ENCODE data around the gene TNS4. TPM values are rescaled to one million over a fixed set of nuclear protein-coding genes. Genes with fewer than 3 reads are reported as not detected.

TNS4 gene
- total and polyA plus RNA-seq, 5 experiments from 2014 or later: not detected

- H3K27ac Mint-ChIP-seq: no peak overlapping the region
- DNase-seq (no peak), ATAC-seq (no peak)
- peaks cover 0 to 18% (median 16%) of the 10 kb centered on the region in 3 donors for H3K36me3 Mint-ChIP-seq
- H3K9me3 Mint-ChIP-seq: peaks cover 0 to 29% (median 19%) of the 10 kb centered on the region in 9 donors
- peaks cover 2 to 27% (median 23%) of the 10 kb centered on the region in 4 donors for H3K4me1 Mint-ChIP-seq
- no peaks in the 10 kb centered on the region for H3K27me3 Mint-ChIP-seq
- no peak overlapping the region for H3K4me3 Mint-ChIP-seq
- POLR2A ChIA-PET: interaction anchor here (0.7 to 34.1 kb wide), 2 partner anchors 9 to 35 kb away, joined by 3 to 1289 read pairs; partner anchors contain the start of gene CCR7
Observed at GRCh38 chr17:40524243-40524965, 23.0 kb upstream of the TNS4 start.

GRCh38 chr17:40522961-40523310 is 21.5 kb upstream of the TNS4 start:
- peaks cover 0 to 18% (median 16%) of the 10 kb centered on the region in 3 donors for H3K36me3 Mint-ChIP-seq
- POLR2A ChIA-PET: interaction anchor here (1.0 to 1.5 kb wide), 3 partner anchors 9 to 38 kb away, joined by 3 to 4 read pairs (median 3); no protein-coding TSS in a partner anchor
- H3K4me1 Mint-ChIP-seq: peaks cover 10 to 27% (median 24%) of the 10 kb centered on the region in 4 donors
- peaks cover 0 to 29% (median 19%) of the 10 kb centered on the region in 9 donors for H3K9me3 Mint-ChIP-seq
- ATAC-seq (no peak), DNase-seq (no peak)
- H3K27ac Mint-ChIP-seq: no peak overlapping the region
- H3K27me3 Mint-ChIP-seq: no peaks in the 10 kb centered on the region
- H3K4me3 Mint-ChIP-seq: no peak overlapping the region

- POLR2A ChIA-PET: interaction anchor here (1.0 to 1.5 kb wide), 3 partner anchors 10 to 39 kb away, joined by 3 to 4 read pairs (median 3); no protein-coding TSS in a partner anchor
- Mint-ChIP-seq H3K9me3 (peaks cover 0 to 29% (median 19%) of the 10 kb centered on the region in 9 donors), H3K27ac (peak overlapping the region in 1 of 10 donors; percentile 65), H3K36me3 (peaks cover 0 to 18% (median 16%) of the 10 kb centered on the region in 3 donors), H3K4me1 (peaks cover 11 to 30% (median 28%) of the 10 kb centered on the region in 4 donors), H3K27me3 (peaks cover 0 to under 1% (median 0%) of the 10 kb centered on the region in 5 donors), H3K4me3 (no peak overlapping the region)
- ATAC-seq: no peak
- no peak for DNase-seq
Observed at GRCh38 chr17:40522250-40522960, 21.0 kb upstream of the TNS4 start.

- POLR2A ChIA-PET: interaction anchor here (1.0 kb wide), 1 partner anchor 11 kb away, joined by 3 read pairs; no protein-coding TSS in a partner anchor
- DNase-seq (no peak), ATAC-seq (no peak)
- no peak overlapping the region for H3K27ac Mint-ChIP-seq
- H3K9me3 Mint-ChIP-seq: peaks cover 0 to 23% (median 18%) of the 10 kb centered on the region in 9 donors
- H3K27me3 Mint-ChIP-seq: peaks cover 0 to 4% (median 0%) of the 10 kb centered on the region in 5 donors
- H3K4me3 Mint-ChIP-seq: no peak overlapping the region
- peaks cover 22 to 43% (median 42%) of the 10 kb centered on the region in 4 donors for H3K4me1 Mint-ChIP-seq
- H3K36me3 Mint-ChIP-seq: peaks cover 0 to 16% (median 16%) of the 10 kb centered on the region in 3 donors
Observed at GRCh38 chr17:40520991-40521453, 19.6 kb upstream of the TNS4 start.

- Mint-ChIP-seq H3K4me3 (peak overlapping the region in 1 of 10 donors; percentile 16), H3K9me3 (peaks cover 0 to 7% (median 3%) of the 10 kb centered on the region in 9 donors), H3K4me1 (peaks cover 39 to 61% (median 60%) of the 10 kb centered on the region in 4 donors), H3K27me3 (peaks cover 0 to 10% (median 5%) of the 10 kb centered on the region in 5 donors), H3K36me3 (peaks cover 0 to 4% (median 0%) of the 10 kb centered on the region in 3 donors), H3K27ac (peak overlapping the region in 2 of 10 donors; percentile 24 to 37)
- POLR2A ChIA-PET: interaction anchor here (1.0 to 3.4 kb wide), 5 partner anchors 20 to 93 kb away, joined by 3 to 21 read pairs (median 5); partner anchors contain the start of gene CCR7
- DNase-seq (no peak), ATAC-seq (no peak)
Observed at GRCh38 chr17:40519089-40519775, 17.8 kb upstream of the TNS4 start.

- peaks cover 43 to 68% (median 66%) of the 10 kb centered on the region in 4 donors for H3K4me1 Mint-ChIP-seq
Observed at GRCh38 chr17:40518401-40519088, 17.1 kb upstream of the TNS4 start.

GRCh38 chr17:40517981-40518380 is 16.6 kb upstream of the TNS4 start:
- Mint-ChIP-seq H3K36me3 (no peaks in the 10 kb centered on the region), H3K27ac (peak overlapping the region in 6 of 10 donors; percentile 5 to 44 (median 39)), H3K4me1 (peaks cover 43 to 68% (median 66%) of the 10 kb centered on the region in 4 donors), H3K4me3 (peak overlapping the region in 7 of 10 donors; percentile 4 to 62 (median 26)), H3K27me3 (peaks cover 0 to 15% (median 8%) of the 10 kb centered on the region in 5 donors), H3K9me3 (no peaks in the 10 kb centered on the region)
- POLR2A ChIA-PET: interaction anchor here (0.6 to 3.4 kb wide), 9 partner anchors 10 to 1102 kb away, joined by 3 to 21 read pairs (median 6); no protein-coding TSS in a partner anchor
- ATAC-seq: no peak
- DNase-seq: no peak

More at GRCh38 chr17:40518401-40519088, 17.1 kb upstream of the TNS4 start:
- no peak for DNase-seq
- Mint-ChIP-seq H3K27me3 (peaks cover 0 to 15% (median 8%) of the 10 kb centered on the region in 5 donors), H3K9me3 (peaks cover 0 to 4% (median 0%) of the 10 kb centered on the region in 9 donors), H3K36me3 (no peaks in the 10 kb centered on the region), H3K27ac (peak overlapping the region in 4 of 10 donors; percentile 31 to 44 (median 39)), H3K4me3 (peak overlapping the region in 6 of 10 donors; percentile 4 to 62 (median 38))
- POLR2A ChIA-PET: interaction anchor here (0.6 to 3.4 kb wide), 9 partner anchors 10 to 1103 kb away, joined by 3 to 21 read pairs (median 6); no protein-coding TSS in a partner anchor
- ATAC-seq: no peak

- DNase-seq (no peak), ATAC-seq (no peak)
- H3K27me3 Mint-ChIP-seq: peaks cover 0 to 15% (median 8%) of the 10 kb centered on the region in 5 donors
- H3K36me3 Mint-ChIP-seq: no peaks in the 10 kb centered on the region
- peaks cover 43 to 67% (median 61%) of the 10 kb centered on the region in 4 donors for H3K4me1 Mint-ChIP-seq
- peak overlapping the region; percentile 58 to 85 (median 76) for H3K4me3 Mint-ChIP-seq
- peak overlapping the region; percentile 32 to 95 (median 90) for H3K27ac Mint-ChIP-seq
- POLR2A ChIA-PET: interaction anchor here (0.5 to 3.4 kb wide), 13 partner anchors 11 to 893 kb away, joined by 3 to 21 read pairs (median 5); partner anchors contain the start of gene TOP2A
- no peaks in the 10 kb centered on the region for H3K9me3 Mint-ChIP-seq
Observed at GRCh38 chr17:40517286-40517662, 15.9 kb upstream of the TNS4 start.

GRCh38 chr17:40516581-40517285 is 15.3 kb upstream of the TNS4 start:
- Mint-ChIP-seq H3K4me3 (peak overlapping the region; percentile 58 to 85 (median 76)), H3K9me3 (no peaks in the 10 kb centered on the region), H3K36me3 (no peaks in the 10 kb centered on the region), H3K4me1 (peaks cover 43 to 65% (median 58%) of the 10 kb centered on the region in 4 donors), H3K27me3 (peaks cover 0 to 15% (median 8%) of the 10 kb centered on the region in 5 donors), H3K27ac (peak overlapping the region; percentile 32 to 95 (median 90))
- DNase-seq: peak in 9 of 10 donors; percentile 47 to 89 (median 78)
- peak; percentile 85 to 87 for ATAC-seq
- POLR2A ChIA-PET: interaction anchor here (0.6 to 3.4 kb wide), 10 partner anchors 11 to 99 kb away, joined by 3 to 21 read pairs (median 6); partner anchors contain the start of gene TOP2A

- Mint-ChIP-seq H3K36me3 (no peaks in the 10 kb centered on the region), H3K9me3 (no peaks in the 10 kb centered on the region), H3K27ac (peak overlapping the region in 7 of 10 donors; percentile 32 to 95 (median 93)), H3K4me1 (peaks cover 43 to 60% (median 53%) of the 10 kb centered on the region in 4 donors), H3K27me3 (peaks cover 0 to 15% (median 8%) of the 10 kb centered on the region in 5 donors), H3K4me3 (peak overlapping the region; percentile 58 to 84 (median 73))
- ATAC-seq (peak; percentile 37 to 74), DNase-seq (peak in 5 of 10 donors; percentile 32 to 64 (median 53))
- POLR2A ChIA-PET: interaction anchor here (1.0 to 2.8 kb wide), 3 partner anchors 17 to 46 kb away, joined by 3 to 20 read pairs (median 4); no protein-coding TSS in a partner anchor
Observed at GRCh38 chr17:40515491-40516041, 14.1 kb upstream of the TNS4 start.

Data from naive thymus-derived CD8-positive, alpha-beta T cell (primary cell).